ENCODE data around the gene HMCN2.

HMCN2 gene

DNA sequence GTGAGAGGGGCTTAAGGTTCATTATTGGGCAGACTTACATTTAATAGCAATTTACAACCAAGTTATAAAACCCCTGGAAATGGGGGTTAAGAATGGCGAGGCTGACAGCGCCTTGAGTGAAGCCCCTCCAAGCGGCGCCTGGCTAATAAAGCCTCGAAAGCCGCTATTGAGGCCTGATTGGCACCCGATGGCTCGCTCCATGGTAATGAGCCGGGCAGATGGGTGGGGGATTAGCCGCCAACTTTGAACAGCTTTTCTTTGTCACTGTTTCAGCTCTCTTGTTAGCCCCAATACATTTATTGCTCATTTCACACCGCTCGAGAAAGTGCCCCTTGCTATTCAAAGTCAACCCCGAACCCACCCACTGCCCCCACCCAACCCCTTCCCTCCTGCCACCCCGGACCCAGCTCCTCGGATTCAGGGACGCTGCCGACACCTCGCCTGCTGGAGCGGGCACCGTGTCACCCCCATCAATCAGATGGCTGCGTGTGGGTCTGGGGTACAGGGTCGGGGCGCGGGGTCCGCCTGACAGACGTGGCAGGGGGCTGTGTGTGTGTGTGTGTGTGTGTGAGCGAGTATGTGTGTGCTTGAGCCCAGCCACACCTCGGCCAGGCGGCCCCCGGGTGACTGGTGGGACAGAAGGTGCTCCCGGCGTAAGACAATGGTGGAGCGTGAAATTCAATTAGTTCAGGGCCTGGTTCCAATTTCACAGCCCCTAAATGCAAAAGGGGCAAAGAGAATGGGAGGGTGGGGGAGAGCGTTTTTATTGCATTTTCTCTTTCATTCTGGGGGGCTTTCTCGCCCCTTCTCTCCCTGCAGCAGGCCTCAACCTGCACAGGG lies 213.4 kb downstream of the HMCN2 start:
- DNase-seq: no peak

DNA sequence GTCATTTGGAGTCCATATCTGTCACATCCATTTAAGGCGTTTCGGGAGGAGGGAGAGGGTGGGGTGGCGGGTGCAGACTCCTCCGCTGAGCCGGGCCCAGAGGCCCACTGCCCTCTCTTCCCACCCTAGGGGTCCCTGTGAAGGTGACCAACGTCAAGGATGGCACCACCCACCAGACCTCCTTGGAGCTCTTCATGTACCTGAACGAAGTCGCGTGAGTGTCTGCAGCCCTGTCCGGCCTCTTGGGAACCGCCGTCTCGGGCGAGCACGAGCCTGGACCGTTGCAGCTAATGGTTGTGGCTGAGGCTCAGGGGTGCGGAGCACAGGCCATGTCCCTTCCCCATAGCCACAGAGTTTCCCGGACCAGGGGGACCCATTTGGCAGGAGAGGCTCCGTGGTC lies 214.0 kb downstream of the HMCN2 start:
- DNase-seq: no peak

DNA sequence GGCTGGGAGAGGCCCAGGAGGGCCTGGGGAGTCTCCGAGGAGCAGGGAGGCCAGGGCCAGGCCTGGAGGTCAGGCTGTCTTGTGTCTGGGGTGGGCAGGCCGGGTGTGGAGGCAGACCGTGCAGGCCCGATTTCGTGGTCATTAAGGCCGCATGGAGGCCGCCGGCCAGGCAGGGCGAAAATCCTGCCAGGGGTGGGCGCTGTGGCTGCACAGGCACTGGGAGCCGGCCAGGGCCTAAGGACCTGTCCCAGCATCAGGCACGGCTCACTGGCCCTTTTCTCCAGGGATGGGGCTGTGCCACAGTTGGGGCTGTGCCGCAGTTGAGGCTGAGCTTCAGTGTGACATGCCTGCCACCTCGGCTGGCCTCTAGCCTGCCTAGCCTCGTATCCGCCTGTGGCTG lies 215.1 kb downstream of the HMCN2 start:
- no peak for DNase-seq

DNA sequence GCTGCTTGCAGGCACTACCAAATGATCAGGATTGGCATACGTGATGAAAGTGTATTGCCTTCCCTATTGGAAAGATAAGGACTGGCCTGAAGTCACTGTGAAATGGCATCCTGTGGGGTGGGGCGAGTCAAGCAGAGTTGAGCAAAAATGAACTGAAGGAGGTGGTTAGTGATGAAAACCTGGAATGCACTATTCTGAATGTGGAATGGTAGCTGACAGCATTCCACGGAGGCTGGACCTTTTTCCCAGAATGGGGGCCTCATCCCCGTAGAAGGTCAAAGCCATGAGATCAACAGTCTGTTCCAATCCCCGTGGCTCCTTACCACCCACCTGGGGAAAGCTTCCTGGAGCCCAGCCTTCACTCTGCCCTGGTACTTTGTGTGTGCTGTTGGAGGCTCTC lies 216.9 kb downstream of the HMCN2 start:
- DNase-seq: no peak

DNA sequence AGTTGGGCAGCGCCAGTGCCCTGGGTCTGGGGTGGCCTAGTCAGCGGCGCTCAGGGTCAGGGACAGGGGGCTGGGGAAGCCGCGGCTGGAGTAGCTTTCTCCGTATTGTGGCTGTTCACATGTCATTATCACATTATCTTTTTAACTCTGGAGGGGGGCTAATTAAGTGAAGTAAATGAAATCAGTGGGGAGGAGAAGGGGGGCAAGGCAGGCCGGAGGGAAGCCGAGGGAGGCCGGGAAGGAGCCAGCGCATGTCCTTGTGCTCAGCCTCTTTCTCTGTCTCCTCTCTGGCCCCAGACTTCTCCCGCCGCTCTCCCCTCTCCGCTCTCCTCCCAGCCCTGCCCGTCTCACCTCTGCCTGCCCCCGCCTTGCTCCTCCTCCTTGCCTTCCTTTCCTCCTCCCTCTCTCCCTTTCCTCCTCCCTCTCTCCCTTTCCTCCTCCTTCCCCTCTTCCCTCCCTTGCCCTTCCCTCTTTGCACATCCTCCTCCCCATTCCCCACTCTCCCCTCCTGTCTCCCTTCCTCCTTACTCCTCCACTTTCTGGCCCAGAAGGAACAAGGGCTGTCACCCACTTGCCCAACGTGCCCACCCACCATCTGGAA lies 217.9 kb downstream of the HMCN2 start:
- DNase-seq: no peak

All from bone marrow (tissue), 2 donors.